Thyroid gland (tissue), 4 donors: Measurements from ENCODE around the gene LRRC59.

ENCODE experiments used
- POLR2A ChIP-seq, 2 donors: fragments of 450-650 bp; IDR thresholded peaks; one replicate each; pipeline ENCODE4 v1.6.1; 2017; ENCODE audit warnings: antibody characterized with exemption in 2 of 2, mild to moderate bottlenecking in 2 of 2, moderate library complexity in 1 of 2
- TF ChIP-seq, protein P1 (sequence below), 6 experiments: fragments of 200-600 bp in 3 of 6; fragments of 450-650 bp in 3 of 6; sonication (generic) in 3 of 6; IDR thresholded peaks; one replicate each; pipeline ENCODE4 v1.5.1; 2016 to 2019; ENCODE audit warnings: antibody characterized with exemption in 6 of 6, mild to moderate bottlenecking in 2 of 6, inconsistent platforms in 1 of 6, moderate library complexity in 1 of 6

DNA sequence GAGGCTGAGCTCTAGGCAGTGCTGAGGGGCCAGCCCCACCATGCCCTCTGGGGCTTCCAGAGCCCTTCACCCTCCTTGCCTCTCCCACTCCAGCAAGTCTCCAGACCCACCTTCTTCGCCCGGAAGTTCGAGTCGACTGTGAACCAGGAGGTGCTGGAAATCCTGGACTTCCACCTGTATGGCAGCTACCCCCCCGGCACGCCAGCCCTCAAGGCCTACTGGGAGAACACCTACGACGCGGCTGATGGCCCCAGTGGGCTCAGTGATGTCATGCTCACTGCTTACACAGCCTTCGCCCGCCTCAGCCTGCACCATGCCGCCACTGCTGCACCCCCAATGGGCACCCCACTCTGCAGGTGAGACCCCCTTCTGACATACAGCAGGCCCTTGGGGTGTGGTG is 40.9 kb downstream of the LRRC59 start:
- TF ChIP-seq, protein P1, sequence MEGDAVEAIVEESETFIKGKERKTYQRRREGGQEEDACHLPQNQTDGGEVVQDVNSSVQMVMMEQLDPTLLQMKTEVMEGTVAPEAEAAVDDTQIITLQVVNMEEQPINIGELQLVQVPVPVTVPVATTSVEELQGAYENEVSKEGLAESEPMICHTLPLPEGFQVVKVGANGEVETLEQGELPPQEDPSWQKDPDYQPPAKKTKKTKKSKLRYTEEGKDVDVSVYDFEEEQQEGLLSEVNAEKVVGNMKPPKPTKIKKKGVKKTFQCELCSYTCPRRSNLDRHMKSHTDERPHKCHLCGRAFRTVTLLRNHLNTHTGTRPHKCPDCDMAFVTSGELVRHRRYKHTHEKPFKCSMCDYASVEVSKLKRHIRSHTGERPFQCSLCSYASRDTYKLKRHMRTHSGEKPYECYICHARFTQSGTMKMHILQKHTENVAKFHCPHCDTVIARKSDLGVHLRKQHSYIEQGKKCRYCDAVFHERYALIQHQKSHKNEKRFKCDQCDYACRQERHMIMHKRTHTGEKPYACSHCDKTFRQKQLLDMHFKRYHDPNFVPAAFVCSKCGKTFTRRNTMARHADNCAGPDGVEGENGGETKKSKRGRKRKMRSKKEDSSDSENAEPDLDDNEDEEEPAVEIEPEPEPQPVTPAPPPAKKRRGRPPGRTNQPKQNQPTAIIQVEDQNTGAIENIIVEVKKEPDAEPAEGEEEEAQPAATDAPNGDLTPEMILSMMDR (IDR thresholded peaks at IDR 0.05), result no peak
- TF ChIP-seq POLR2A (IDR thresholded peaks at IDR 0.05), result no peak
